RKO (cell line): ENCODE measurements around the gene GGCT.
"Not testable (repeated sequence)": the region's sequence is repeated elsewhere in the genome, so short reads cannot be mapped to it uniquely, and the experiment has no call there.

ENCODE experiments used
- DNase-seq: peaks from one replicate; pipeline ENCODE4 v3.0.0-alpha.2; 2016; ENCODE audit warnings: low spot score

The GGCT gene

GRCh38 chr7:30515761-30516160 is 11.1 kb upstream of the GGCT start:
- DNase-seq: no peak

- DNase-seq: no peak
Measured at GRCh38 chr7:30514776-30515175, 10.1 kb upstream of the GGCT start.

- DNase-seq: no peak
Measured at GRCh38 chr7:30514177-30514576, 9.5 kb upstream of the GGCT start.

GRCh38 chr7:30513762-30514161 is 9.1 kb upstream of the GGCT start:
- DNase-seq: no peak

GRCh38 chr7:30511973-30512662 is 7.5 kb upstream of the GGCT start:
- peak; percentile 8 for DNase-seq

GRCh38 chr7:30511494-30511893 is 6.9 kb upstream of the GGCT start:
- no peak for DNase-seq

- DNase-seq: peak; percentile 53
Measured at GRCh38 chr7:30510124-30511075, 5.8 kb upstream of the GGCT start.

GRCh38 chr7:30509171-30509857 is 4.7 kb upstream of the GGCT start:
- not testable (repeated sequence) for DNase-seq

GRCh38 chr7:30507346-30507900 is 2.8 kb upstream of the GGCT start:
- not testable (repeated sequence) for DNase-seq

- DNase-seq: no peak
Measured at GRCh38 chr7:30505174-30505697, 607 bp upstream of the GGCT start.

GRCh38 chr7:30503274-30504212 is 1.1 kb downstream of the GGCT start:
- peak; percentile 55 for DNase-seq

GRCh38 chr7:30502470-30503251 is 2.0 kb downstream of the GGCT start:
- DNase-seq: no peak

GRCh38 chr7:30501264-30501663 is 3.4 kb downstream of the GGCT start:
- no peak for DNase-seq

GRCh38 chr7:30493228-30493627 is 11.4 kb downstream of the GGCT start:
- DNase-seq: no peak

GRCh38 chr7:30491417-30491816 is 13.2 kb downstream of the GGCT start:
- DNase-seq: no peak

GRCh38 chr7:30487371-30487770 is 17.3 kb downstream of the GGCT start:
- DNase-seq: no peak

GRCh38 chr7:30485667-30486066 is 19.0 kb downstream of the GGCT start:
- no peak for DNase-seq

GRCh38 chr7:30481416-30481815 is 23.2 kb downstream of the GGCT start:
- not testable (repeated sequence) for DNase-seq

- DNase-seq: peak; percentile 54
Measured at GRCh38 chr7:30479202-30480120, 25.2 kb downstream of the GGCT start.
